Duodenal mucosa (tissue), 2 donors: Measurements from ENCODE around the gene CALML5.

Experiments
- H3K27ac ChIP-seq: one replicate; pipeline ENCODE4 v1.7.0; 2013; ENCODE audit warnings: low read depth, low read length
- H3K27me3 ChIP-seq, 2 donors: one replicate each; pipeline ENCODE4 v1.7.0; 2013; ENCODE audit warnings: low read length in 2 of 2, control low read depth in 1 of 2; ENCODE audit not compliant: insufficient read depth in 2 of 2, control insufficient read depth in 1 of 2
- H3K36me3 ChIP-seq, 2 donors: one replicate each; pipeline ENCODE4 v1.7.0; 2013; ENCODE audit warnings: low read length in 2 of 2, control low read depth in 1 of 2; ENCODE audit not compliant: insufficient read depth in 2 of 2, control insufficient read depth in 1 of 2
- H3K4me1 ChIP-seq, 2 donors: one replicate each; pipeline ENCODE4 v1.7.0; 2013; ENCODE audit warnings: low read length in 2 of 2, control low read depth in 1 of 2; ENCODE audit not compliant: insufficient read depth in 2 of 2, control insufficient read depth in 1 of 2
- H3K4me3 ChIP-seq, 2 donors: one replicate each; pipeline ENCODE4 v1.7.0; 2013; ENCODE audit warnings: low read length in 2 of 2, low read depth in 1 of 2
- H3K9ac ChIP-seq, 2 donors: one replicate each; pipeline ENCODE4 v1.7.0; 2013; ENCODE audit warnings: low read length in 2 of 2, low read depth in 1 of 2
- H3K9me3 ChIP-seq, 2 donors: one replicate each; pipeline ENCODE4 v1.7.0; 2013; ENCODE audit warnings: low read length in 2 of 2, control low read depth in 1 of 2; ENCODE audit not compliant: control insufficient read depth in 1 of 2

Gene CALML5

GRCh38 chr10:5462841-5463293, 36.5 kb downstream of the CALML5 start:
- Histone ChIP-seq H3K36me3 (peaks cover 12 to 24% of the 10 kb centered on the region in 2 donors), H3K27me3 (no peaks in the 10 kb centered on the region), H3K4me1 (peaks cover 10 to 24% of the 10 kb centered on the region in 2 donors), H3K4me3 (no peak overlapping the region), H3K9me3 (no peaks in the 10 kb centered on the region), H3K9ac (no peak overlapping the region), H3K27ac (no peak overlapping the region)

GRCh38 chr10:5461914-5462840, 37.2 kb downstream of the CALML5 start:
- Histone ChIP-seq H3K4me3 (no peak overlapping the region), H3K27me3 (no peaks in the 10 kb centered on the region), H3K27ac (no peak overlapping the region), H3K36me3 (peaks cover 12 to 27% of the 10 kb centered on the region in 2 donors), H3K9ac (no peak overlapping the region), H3K9me3 (no peaks in the 10 kb centered on the region), H3K4me1 (peaks cover 10 to 17% of the 10 kb centered on the region in 2 donors)

GRCh38 chr10:5461203-5461588, 38.2 kb downstream of the CALML5 start:
- no peak overlapping the region for H3K9ac ChIP-seq
- H3K36me3 ChIP-seq, result peaks cover 14 to 35% of the 10 kb centered on the region in 2 donors
- H3K27ac ChIP-seq, result no peak overlapping the region
- peaks cover 4 to 8% of the 10 kb centered on the region in 2 donors for H3K4me1 ChIP-seq
- H3K4me3 ChIP-seq, result no peak overlapping the region
- H3K27me3 ChIP-seq, result no peaks in the 10 kb centered on the region
- H3K9me3 ChIP-seq, result no peaks in the 10 kb centered on the region

GRCh38 chr10:5460468-5461202, 38.7 kb downstream of the CALML5 start:
- peaks cover 0 to 2% of the 10 kb centered on the region in 2 donors for H3K4me1 ChIP-seq
- no peaks in the 10 kb centered on the region for H3K9me3 ChIP-seq
- peaks cover 19 to 41% of the 10 kb centered on the region in 2 donors for H3K36me3 ChIP-seq
- H3K27ac ChIP-seq, result no peak overlapping the region
- H3K4me3 ChIP-seq, result no peak overlapping the region
- no peaks in the 10 kb centered on the region for H3K27me3 ChIP-seq
- H3K9ac ChIP-seq, result no peak overlapping the region

- no peak overlapping the region for H3K4me3 ChIP-seq
- peaks cover 32 to 52% of the 10 kb centered on the region in 2 donors for H3K36me3 ChIP-seq
- H3K27me3 ChIP-seq, result no peaks in the 10 kb centered on the region
- H3K9me3 ChIP-seq, result no peaks in the 10 kb centered on the region
- no peaks in the 10 kb centered on the region for H3K4me1 ChIP-seq
- H3K9ac ChIP-seq, result no peak overlapping the region
- no peak overlapping the region for H3K27ac ChIP-seq
Measured at GRCh38 chr10:5458949-5459747, 40.2 kb downstream of the CALML5 start.

GRCh38 chr10:5458425-5458824, 40.9 kb downstream of the CALML5 start:
- Histone ChIP-seq H3K9ac (no peak overlapping the region), H3K4me3 (no peak overlapping the region), H3K36me3 (peaks cover 38 to 60% of the 10 kb centered on the region in 2 donors), H3K9me3 (no peaks in the 10 kb centered on the region), H3K27ac (no peak overlapping the region), H3K4me1 (no peaks in the 10 kb centered on the region), H3K27me3 (no peaks in the 10 kb centered on the region)

GRCh38 chr10:5457741-5458140, 41.6 kb downstream of the CALML5 start:
- Histone ChIP-seq H3K4me1 (no peaks in the 10 kb centered on the region), H3K36me3 (peaks cover 39 to 66% of the 10 kb centered on the region in 2 donors), H3K27me3 (no peaks in the 10 kb centered on the region), H3K27ac (no peak overlapping the region), H3K9me3 (no peaks in the 10 kb centered on the region), H3K9ac (no peak overlapping the region), H3K4me3 (no peak overlapping the region)

- no peak overlapping the region for H3K9ac ChIP-seq
- peaks cover 46 to 76% of the 10 kb centered on the region in 2 donors for H3K36me3 ChIP-seq
- H3K4me3 ChIP-seq, result no peak overlapping the region
- no peak overlapping the region for H3K27ac ChIP-seq
- H3K27me3 ChIP-seq, result no peaks in the 10 kb centered on the region
- H3K4me1 ChIP-seq, result no peaks in the 10 kb centered on the region
- H3K9me3 ChIP-seq, result no peaks in the 10 kb centered on the region
Measured at GRCh38 chr10:5456563-5456962, 42.8 kb downstream of the CALML5 start.

GRCh38 chr10:5453749-5454489, 45.5 kb downstream of the CALML5 start:
- Histone ChIP-seq H3K27me3 (no peaks in the 10 kb centered on the region), H3K4me3 (no peak overlapping the region), H3K9ac (no peak overlapping the region), H3K27ac (no peak overlapping the region), H3K9me3 (no peaks in the 10 kb centered on the region), H3K4me1 (no peaks in the 10 kb centered on the region), H3K36me3 (peaks cover 40 to 63% of the 10 kb centered on the region in 2 donors)
